Motor neuron (in vitro differentiated cells): ENCODE measurements around the gene ZNF787. TPM values are rescaled to one million over a fixed set of nuclear protein-coding genes. Genes with fewer than 3 reads are reported as not detected.

Source experiments
- ATAC-seq, 8 experiments: fragments of 200-7000 bp; cut with Tn5 transposase; replicated peaks in 6 of 8; 2 replicates each; pipeline ENCODE4 v1.8.0; 2021; ENCODE audit warnings: mild to moderate bottlenecking in 8 of 8, moderate library complexity in 8 of 8
- H3K27ac ChIP-seq, 2 donors: fragments of 250-450 bp; sonication (Bioruptor Pico); 2 replicates each; pipeline ENCODE4 v1.9.0; 2021; ENCODE audit warnings: antibody characterized with exemption in 2 of 2, mild to moderate bottlenecking in 2 of 2, moderate library complexity in 1 of 2
- H3K4me1 ChIP-seq, 2 donors: fragments of 250-450 bp; sonication (Bioruptor Pico); replicated peaks in 1 of 2; 2 replicates each; pipeline ENCODE4 v1.6.1; 2021; ENCODE audit warnings: antibody characterized with exemption in 2 of 2, mild to moderate bottlenecking in 2 of 2, moderate library complexity in 1 of 2
- H3K4me3 ChIP-seq, 5 donors: fragments of 250-450 bp; sonication (Bioruptor Pico); 2 replicates each; pipeline ENCODE4 v1.9.0; 2021; ENCODE audit warnings: antibody characterized with exemption in 5 of 5, mild to moderate bottlenecking in 5 of 5, moderate library complexity in 4 of 5
- WGBS, 10 experiments: fragments of 450-650 bp; shearing (Covaris generic); methylation state at CpG; one replicate each; pipeline ENCODE4 v1.0.0; 2022; 5-methylcytosine and 5-hydroxymethylcytosine counted together
- in situ Hi-C, 9 experiments: fragments of 400-800 bp; cut with MboI; loops; one replicate each; pipeline ENCODE4 v1.15.0; 2021; ENCODE audit warnings: low sequenced_read_pairs in 9 of 9, low pct_unique_long_range_greater_than_20kb in 2 of 9; ENCODE audit not compliant: unreplicated experiment in 9 of 9
- total RNA-seq, 8 experiments: library from RNA; unstranded; fragments of 300-600 nt; gene quantifications; 2 replicates each; pipeline versions ENCODE4 v1.2.3 to v1.2.4, GENCODE V29; 2022

Gene ZNF787
- total RNA-seq, 8 experiments from 2014 or later = 15.2 to 22.3 (median 17.5) TPM

DNA sequence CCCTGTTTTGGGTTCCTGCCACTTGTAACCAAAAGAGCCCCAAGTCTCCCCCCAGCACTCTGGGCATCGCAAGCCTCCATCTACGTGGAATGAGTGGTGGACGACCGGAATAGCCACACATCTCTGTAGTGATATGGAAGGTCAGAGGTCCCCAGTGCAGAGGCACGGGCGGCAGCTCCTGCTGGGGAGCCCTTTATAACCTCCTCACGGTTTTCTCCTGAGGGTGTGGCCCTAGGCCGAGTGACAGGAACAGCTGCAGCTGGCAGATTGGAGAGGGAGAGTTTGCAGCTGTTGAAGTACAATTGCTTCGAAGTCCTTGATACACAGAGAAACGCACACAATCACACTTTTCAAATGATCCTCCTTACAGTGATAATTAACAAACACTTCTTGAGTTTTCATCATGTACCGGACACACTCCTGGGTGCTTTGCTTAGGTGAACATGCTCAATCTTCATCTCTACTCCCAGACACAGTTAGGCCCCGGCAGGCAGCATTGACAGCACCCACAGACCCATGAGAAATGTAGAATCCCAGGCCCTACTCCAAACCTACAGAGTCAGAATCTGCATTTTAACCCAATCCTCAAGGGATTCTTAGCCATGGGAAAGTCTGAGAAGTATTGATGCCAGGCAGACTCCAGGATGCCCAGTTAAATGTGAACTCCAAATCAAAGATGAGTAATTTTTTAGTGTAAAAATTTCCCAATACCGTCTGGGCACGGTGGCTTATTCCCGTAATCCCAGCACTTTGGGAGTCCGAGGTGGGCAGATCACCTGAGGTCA, 4.9 kb upstream of the ZNF787 start:
- H3K4me3 ChIP-seq = no peak overlapping the region
- 40 to 100% (median 69%) methylated on average over 1 to 8 of the region's 16 CpGs; no CpG with 5 or more reads in 1 of the 10 experiments for WGBS, 10 experiments
- in situ Hi-C loops = no loop called here
- ATAC-seq = no peak
- H3K27ac ChIP-seq = no peak overlapping the region
- H3K4me1 ChIP-seq = peaks cover 0 to 3% of the 10 kb centered on the region in 2 donors

DNA sequence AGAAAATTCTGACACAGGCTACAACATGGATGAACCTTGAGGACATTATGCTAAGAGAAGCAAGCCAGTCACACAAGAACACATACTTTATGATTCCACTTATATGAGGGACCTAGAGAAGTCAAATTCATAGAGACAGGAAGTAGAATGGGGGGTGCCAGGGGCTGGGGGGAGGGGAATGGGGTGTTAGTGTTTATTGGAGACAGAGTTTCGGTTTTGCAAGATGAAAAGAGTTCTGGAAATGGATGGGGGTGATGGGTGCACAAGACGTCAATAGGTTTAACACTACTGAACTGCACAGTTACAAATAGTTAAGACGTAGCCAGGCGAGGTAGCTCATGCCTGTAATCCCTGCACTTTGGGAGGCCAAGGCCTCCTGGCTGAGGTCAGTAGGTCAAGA, 3.5 kb upstream of the ZNF787 start:
- no peak overlapping the region for H3K4me3 ChIP-seq
- in situ Hi-C loops = no loop called here
- no peak for ATAC-seq
- peaks cover 5 to 8% of the 10 kb centered on the region in 2 donors for H3K4me1 ChIP-seq
- 90 to 100% methylated on average over 1 to 3 of the region's 4 CpGs; no CpG with 5 or more reads in 8 of the 10 experiments for WGBS, 10 experiments
- H3K27ac ChIP-seq = no peak overlapping the region

DNA sequence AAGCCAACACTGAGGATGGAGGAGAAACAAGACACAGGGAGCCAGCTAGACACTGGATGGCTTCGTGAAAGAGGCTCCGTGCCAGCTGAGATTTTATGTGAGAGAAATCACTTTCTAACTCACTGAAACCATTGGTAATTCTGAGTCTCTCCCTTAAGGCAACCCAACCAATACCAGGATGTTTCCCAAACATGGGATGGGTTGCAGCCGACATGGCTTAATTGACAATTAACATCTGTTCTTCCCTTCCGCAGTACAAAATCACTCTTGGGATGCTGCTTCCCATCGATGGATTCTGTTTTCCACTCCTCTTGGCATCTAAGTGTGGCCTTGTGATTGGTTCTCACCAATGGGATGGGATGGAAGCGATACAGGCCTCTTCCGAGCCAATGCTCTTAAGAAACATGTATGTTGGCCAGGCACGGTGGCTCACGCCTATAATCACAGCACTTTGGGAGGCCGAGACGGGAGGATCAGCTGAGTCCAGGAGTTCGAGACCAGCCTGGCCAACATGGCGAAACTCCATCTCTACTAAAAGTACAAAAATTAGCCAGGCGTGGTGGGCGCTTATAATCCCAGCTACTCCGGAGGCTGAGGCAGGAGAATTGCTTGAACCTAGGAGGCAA, 2.3 kb upstream of the ZNF787 start:
- H3K4me1 ChIP-seq = peaks cover 10 to 16% of the 10 kb centered on the region in 2 donors
- 51 to 95% (median 81%) methylated on average over 1 to 10 of the region's 16 CpGs; no CpG with 5 or more reads in 2 of the 10 experiments for WGBS, 10 experiments
- H3K27ac ChIP-seq = no peak overlapping the region
- ATAC-seq = no peak
- H3K4me3 ChIP-seq = no peak overlapping the region
- in situ Hi-C loops = no loop called here

DNA sequence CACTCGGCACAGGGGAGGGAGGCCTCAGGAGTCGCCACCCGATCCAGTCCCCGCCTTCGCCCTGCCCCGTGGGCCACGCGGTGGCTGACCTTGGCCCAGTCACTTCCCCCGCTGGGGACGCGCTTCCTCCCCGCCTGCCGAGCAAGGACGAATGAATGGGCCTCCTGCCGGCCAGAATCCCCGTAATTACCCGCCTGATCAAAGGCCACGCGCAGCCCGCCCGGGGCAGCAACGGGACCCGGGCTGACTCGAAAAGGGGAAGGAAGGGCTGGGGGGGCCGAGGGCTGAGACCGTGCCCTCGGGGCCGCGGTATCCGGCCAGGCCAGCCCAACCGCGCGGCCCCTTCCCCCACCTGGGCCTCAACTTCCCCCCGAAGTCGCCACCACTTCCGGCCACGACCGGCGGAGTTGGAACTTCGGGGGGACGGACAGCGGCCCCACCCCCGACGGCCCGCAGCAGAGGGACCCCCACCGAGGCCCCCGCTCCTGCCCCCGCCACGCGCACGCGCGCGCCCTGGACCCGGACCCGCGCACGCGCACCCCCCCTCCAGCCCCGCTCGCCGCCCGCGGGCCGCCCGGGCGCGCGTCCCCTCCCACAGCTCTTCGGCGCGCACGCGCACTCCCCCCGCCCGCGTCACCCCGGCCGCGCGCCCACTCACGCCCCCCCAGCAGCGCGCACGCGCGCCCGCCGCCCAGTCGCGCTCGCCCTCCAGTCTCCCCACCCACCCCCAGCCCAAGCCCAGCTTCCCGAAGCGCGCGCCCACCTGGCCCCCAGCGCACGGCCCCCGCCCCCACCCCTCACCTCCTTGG, 520 bp downstream of the ZNF787 start:
- Histone ChIP-seq H3K4me1 (peaks cover 10 to 16% of the 10 kb centered on the region in 2 donors), H3K4me3 (peak overlapping the region; percentile 50 to 96 (median 77)), H3K27ac (peak overlapping the region; percentile 88 to 95)
- ATAC-seq = peak; percentile 8 to 51 (median 34)
- in situ Hi-C loops = no loop called here
- WGBS, 10 experiments = no CpG with 5 or more reads among the region's 99 CpGs

DNA sequence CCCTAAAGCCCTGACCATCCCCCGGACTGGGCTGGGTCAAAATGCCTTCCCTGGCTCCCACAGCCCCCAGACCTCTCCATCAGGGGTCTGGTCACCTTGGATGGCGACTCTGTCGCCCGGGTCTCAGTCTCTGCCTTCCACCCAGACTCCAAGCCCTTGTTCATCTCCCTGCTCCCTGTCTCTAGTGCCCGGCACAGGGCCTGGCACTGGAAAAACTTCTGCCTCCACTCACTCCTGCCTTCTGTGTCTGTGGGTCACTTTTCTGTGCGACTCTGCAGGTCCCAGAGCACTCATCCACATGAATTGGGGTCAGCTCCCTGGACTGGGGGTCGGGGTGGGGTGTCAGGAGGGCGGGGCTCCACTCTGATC, 1.1 kb downstream of the ZNF787 start:
- peak in 1 of 8 experiments; percentile 0 for ATAC-seq
- 10 to 20% methylated on average over 2 to 5 of the region's 8 CpGs; no CpG with 5 or more reads in 8 of the 10 experiments for WGBS, 10 experiments
- H3K27ac ChIP-seq = peak overlapping the region; percentile 88 to 95

DNA sequence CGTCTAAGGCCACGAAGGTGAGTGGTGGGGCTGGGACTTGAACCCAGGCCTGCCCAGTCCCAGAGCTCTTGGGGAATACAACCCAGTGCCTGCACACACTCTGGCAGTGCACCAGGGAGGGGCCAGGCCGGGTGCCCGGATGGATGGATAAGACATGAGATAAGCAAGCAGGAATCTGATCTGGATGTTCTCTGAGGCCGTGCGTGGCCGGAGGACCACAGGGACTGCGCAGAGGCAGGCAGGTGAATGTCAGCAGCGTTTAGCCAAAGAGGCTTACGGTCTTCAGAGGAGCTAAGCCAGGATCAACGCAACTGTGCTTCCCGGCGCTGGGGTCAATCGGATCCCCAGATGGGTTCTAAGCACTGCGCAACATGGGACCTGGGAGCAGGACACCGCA, 1.5 kb downstream of the ZNF787 start:
- Histone ChIP-seq H3K27ac (peak overlapping the region in 1 of 2 donors; percentile 95), H3K4me3 (peak overlapping the region; percentile 50 to 96 (median 77)), H3K4me1 (peaks cover 10 to 16% of the 10 kb centered on the region in 2 donors)
- in situ Hi-C loops = no loop called here
- 0 to 67% (median 54%) methylated on average over 3 to 9 of the region's 16 CpGs; no CpG with 5 or more reads in 6 of the 10 experiments for WGBS, 10 experiments
- no peak for ATAC-seq

More for the DNA sequence above, 1.1 kb downstream of the ZNF787 start:
- Histone ChIP-seq H3K4me1 (peaks cover 10 to 16% of the 10 kb centered on the region in 2 donors), H3K4me3 (peak overlapping the region; percentile 50 to 96 (median 77))
- in situ Hi-C loops = no loop called here

DNA sequence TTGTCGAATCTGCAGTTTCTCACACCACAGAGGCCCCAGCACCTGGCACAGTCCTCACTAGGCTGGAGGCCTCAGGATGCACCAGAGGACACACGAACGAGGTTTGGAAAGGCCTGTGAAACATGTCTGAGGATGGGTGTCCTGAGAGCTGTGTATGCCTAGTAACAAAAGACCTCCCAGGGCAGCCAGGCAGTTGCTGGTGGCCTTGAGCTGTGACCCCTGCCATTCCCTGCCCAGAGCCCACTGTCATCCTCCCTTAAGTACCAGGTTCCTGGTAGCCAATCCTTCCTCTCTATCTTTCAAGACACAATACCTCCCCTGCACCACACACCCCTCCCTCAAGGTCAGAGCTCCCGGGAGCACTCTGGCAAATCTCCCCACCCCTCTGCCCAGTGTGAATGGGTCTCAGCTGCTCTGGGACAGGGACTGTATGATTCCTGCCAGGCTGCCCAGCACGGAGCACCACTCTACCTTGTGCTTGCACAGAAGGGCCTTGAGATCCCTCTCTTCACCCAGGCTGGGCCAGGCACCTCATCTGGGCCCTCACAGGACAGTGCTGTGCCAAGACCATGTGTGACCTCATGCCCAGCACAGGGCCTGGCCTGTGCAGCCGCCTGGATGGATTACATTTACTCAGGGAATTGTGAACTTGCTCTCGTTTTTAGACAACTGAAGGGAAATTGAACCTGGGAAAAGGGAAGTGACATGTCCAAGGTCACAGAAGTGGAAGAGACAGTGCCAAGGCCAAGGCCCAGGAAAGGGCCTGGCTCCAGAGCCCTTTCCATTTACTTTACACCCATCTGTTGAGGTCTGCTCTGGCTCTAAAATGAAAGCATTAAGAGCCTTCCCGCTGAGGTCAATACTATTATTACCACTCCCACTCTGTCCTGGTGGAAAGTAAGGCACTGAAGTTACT, 2.2 kb downstream of the ZNF787 start:
- peaks cover 10 to 16% of the 10 kb centered on the region in 2 donors for H3K4me1 ChIP-seq
- in situ Hi-C loops = no loop called here
- peak overlapping the region in 1 of 2 donors; percentile 95 for H3K27ac ChIP-seq
- WGBS, 10 experiments = 10 to 82% (median 63%) methylated on average over 1 to 4 of the region's 8 CpGs; no CpG with 5 or more reads in 2 of the 10 experiments
- H3K4me3 ChIP-seq = peak overlapping the region in 1 of 5 donors; percentile 96
- no peak for ATAC-seq

DNA sequence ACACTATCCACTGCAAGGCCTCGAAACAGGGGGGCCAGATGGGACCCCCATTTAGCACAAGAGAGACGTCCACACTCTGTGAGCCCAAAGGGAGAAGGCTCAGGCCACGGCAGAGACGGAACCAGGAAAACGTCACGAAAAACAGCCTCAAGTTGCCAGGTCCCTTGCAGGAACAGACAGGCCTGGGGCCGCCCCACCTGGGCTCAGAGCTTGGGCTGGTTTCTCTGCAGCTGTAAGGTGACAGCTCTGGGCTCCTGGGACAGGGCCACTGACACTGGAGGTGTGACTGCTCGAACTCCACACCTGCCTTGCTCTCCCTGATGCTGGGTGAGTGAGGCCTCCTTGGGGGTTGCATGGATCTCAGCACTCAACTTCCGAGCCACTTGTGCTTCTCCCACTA, 3.2 kb downstream of the ZNF787 start:
- WGBS, 10 experiments = 88 to 100% (median 100%) methylated on average over 1 to 6 of the region's 9 CpGs; no CpG with 5 or more reads in 7 of the 10 experiments
- H3K27ac ChIP-seq = no peak overlapping the region
- in situ Hi-C loops = no loop called here
- no peak for ATAC-seq
- no peak overlapping the region for H3K4me3 ChIP-seq
- H3K4me1 ChIP-seq = peaks cover 10 to 16% of the 10 kb centered on the region in 2 donors

DNA sequence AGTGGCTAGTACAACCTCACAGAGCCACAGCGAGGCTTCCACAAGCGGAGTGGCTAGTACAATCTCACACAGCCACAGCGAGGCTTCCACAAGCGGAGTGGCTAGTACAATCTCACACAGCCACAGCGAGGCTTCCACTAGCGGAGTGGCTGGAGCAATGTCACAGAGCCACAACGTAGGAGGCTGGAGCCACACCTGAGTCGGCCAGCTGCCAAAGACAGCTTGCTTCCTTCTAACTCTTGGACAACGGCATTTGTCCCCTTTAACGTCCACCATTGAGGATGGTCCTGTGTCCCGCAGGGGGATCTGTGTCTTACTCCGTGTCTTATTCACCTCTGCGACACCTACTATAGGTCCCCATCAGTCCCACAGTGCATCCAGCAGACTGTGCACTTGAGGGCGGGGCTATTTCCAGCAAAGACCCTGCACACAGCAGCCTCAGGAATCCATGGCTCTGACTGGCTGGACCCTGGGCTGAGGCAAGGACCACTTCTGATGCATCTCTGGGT, 3.7 kb downstream of the ZNF787 start:
- in situ Hi-C loops = no loop called here
- no peak overlapping the region for H3K27ac ChIP-seq
- H3K4me3 ChIP-seq = no peak overlapping the region
- H3K4me1 ChIP-seq = peaks cover 10 to 21% of the 10 kb centered on the region in 2 donors
- no peak for ATAC-seq
- 67 to 100% (median 97%) methylated on average over 1 to 10 of the region's 14 CpGs; no CpG with 5 or more reads in 2 of the 10 experiments for WGBS, 10 experiments

DNA sequence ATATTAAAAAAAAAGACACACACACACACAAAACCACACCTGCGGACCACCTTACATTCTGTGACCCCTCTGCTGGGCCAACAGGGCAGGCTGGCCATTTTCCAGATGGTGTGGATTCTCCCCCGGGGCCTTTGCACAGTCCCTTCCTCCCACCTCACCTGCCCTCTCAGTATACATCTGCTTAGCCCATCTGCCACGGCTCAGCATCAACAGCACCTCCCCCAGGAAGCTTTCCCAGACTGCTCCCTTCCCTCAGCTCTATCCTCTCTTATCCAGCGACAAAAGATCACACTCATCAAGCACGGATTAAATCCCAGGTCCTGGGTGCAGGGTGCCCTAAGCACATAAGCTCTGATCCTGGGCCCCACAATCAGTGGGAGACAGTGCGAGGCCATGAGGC, 4.5 kb downstream of the ZNF787 start:
- no peak overlapping the region for H3K27ac ChIP-seq
- ATAC-seq = no peak

DNA sequence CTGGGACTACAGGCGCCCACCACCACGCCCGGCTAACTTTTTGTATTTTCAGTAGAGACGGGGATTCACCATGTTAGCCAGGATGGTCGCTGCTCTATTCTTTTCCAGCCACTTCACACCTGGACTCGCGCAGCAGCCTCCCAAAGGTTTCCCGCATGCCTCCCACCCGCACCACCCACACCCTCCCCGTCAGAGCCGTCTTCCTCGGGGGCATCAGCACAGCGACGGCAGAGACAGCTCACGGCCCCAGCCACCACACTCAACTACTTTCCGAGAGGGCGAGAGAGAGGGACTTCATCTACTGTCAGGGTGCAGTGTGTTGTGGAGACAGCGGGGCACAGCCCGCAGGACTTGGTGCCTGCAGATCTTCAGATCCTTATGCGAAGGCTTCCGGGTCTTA, 5.6 kb downstream of the ZNF787 start:
- H3K4me1 ChIP-seq = peaks cover 15 to 37% of the 10 kb centered on the region in 2 donors
- ATAC-seq = no peak
- 80 to 100% (median 93%) methylated on average over 1 to 3 of the region's 21 CpGs; no CpG with 5 or more reads in 7 of the 10 experiments for WGBS, 10 experiments
- no peak overlapping the region for H3K4me3 ChIP-seq
- in situ Hi-C loops = no loop called here
- H3K27ac ChIP-seq = no peak overlapping the region

More for the DNA sequence above, 4.5 kb downstream of the ZNF787 start:
- in situ Hi-C loops = no loop called here
- 95 to 100% (median 100%) methylated on average over 1 to 6 of the region's 6 CpGs; no CpG with 5 or more reads in 4 of the 10 experiments for WGBS, 10 experiments
- Histone ChIP-seq H3K4me3 (no peak overlapping the region), H3K4me1 (peaks cover 11 to 26% of the 10 kb centered on the region in 2 donors)

DNA sequence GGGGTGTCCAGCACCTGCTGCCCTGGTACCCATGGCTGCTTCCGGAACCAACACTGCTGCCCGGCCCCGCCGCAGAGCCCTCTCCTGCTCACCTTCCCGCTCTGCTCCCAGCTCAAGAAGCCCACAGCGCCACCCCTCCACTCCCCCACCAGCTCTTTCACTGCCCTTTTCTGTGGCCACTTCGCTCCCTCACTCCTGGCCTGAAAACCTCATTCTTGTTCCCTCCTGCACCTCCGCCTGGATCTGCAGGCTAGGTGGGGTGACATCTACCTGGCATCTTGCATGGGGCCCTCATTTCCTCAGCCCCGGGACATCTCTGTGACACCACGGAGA, 6.4 kb downstream of the ZNF787 start:
- Histone ChIP-seq H3K4me3 (no peak overlapping the region), H3K27ac (no peak overlapping the region), H3K4me1 (peaks cover 12 to 36% of the 10 kb centered on the region in 2 donors)
- no peak for ATAC-seq
- in situ Hi-C loops = no loop called here
- WGBS, 10 experiments = 90 to 100% (median 100%) methylated on average over 1 to 5 of the region's 10 CpGs; no CpG with 5 or more reads in 7 of the 10 experiments
